Stimulated activated CD4-positive, alpha-beta T cell treated with anti-CD3 and anti-CD28 coated beads, Interleukin-15, amount 100 ng/mL, for 1 hour (primary cell): Measurements from ENCODE around the gene MYO5C.
"Not testable (repeated sequence)": the region's sequence is repeated elsewhere in the genome, so short reads cannot be mapped to it uniquely, and the experiment has no call there.

Experiments
- DNase-seq, 2 donors: peaks; one replicate each; pipeline ENCODE4 v3.0.0-alpha.2; 2020; ENCODE audit warnings: low read depth in 1 of 2, low spot score in 1 of 2

MYO5C gene

GRCh38 chr15:52243697-52244555 is 51.7 kb downstream of the MYO5C start:
- no peak for DNase-seq

- DNase-seq: no peak
Measured at GRCh38 chr15:52243286-52243685, 52.3 kb downstream of the MYO5C start.

GRCh38 chr15:52241489-52241888 is 54.1 kb downstream of the MYO5C start:
- no peak for DNase-seq

- DNase-seq: no peak
Measured at GRCh38 chr15:52240166-52240565, 55.4 kb downstream of the MYO5C start.

- DNase-seq: not testable (repeated sequence)
Measured at GRCh38 chr15:52238989-52239525, 56.5 kb downstream of the MYO5C start.

GRCh38 chr15:52238149-52238548 is 57.5 kb downstream of the MYO5C start:
- DNase-seq: no peak

- DNase-seq: no peak
Measured at GRCh38 chr15:52236013-52236412, 59.6 kb downstream of the MYO5C start.

GRCh38 chr15:52234596-52235541 is 60.7 kb downstream of the MYO5C start:
- no peak for DNase-seq

- no peak for DNase-seq
Measured at GRCh38 chr15:52233405-52233804, 62.2 kb downstream of the MYO5C start.

GRCh38 chr15:52232327-52232726 is 63.3 kb downstream of the MYO5C start:
- DNase-seq: no peak

GRCh38 chr15:52230073-52230472 is 65.5 kb downstream of the MYO5C start:
- DNase-seq: no peak

GRCh38 chr15:52228921-52229320 is 66.7 kb downstream of the MYO5C start:
- DNase-seq: no peak

GRCh38 chr15:52227456-52227855 is 68.1 kb downstream of the MYO5C start:
- DNase-seq: peak; percentile 12 to 20

GRCh38 chr15:52225230-52225629 is 70.4 kb downstream of the MYO5C start:
- DNase-seq: no peak

GRCh38 chr15:52224211-52224610 is 71.4 kb downstream of the MYO5C start:
- no peak for DNase-seq

- DNase-seq: no peak
Measured at GRCh38 chr15:52221730-52222129, 73.9 kb downstream of the MYO5C start.

GRCh38 chr15:52220937-52221660 is 74.5 kb downstream of the MYO5C start:
- no peak for DNase-seq

- no peak for DNase-seq
Measured at GRCh38 chr15:52220251-52220650, 75.4 kb downstream of the MYO5C start.

GRCh38 chr15:52218816-52219215 is 76.8 kb downstream of the MYO5C start:
- DNase-seq: no peak

GRCh38 chr15:52218371-52218770 is 77.2 kb downstream of the MYO5C start:
- no peak for DNase-seq

- DNase-seq: no peak
Measured at GRCh38 chr15:52217186-52217585, 78.4 kb downstream of the MYO5C start.
